HG03469 (cell line): Measurements from ENCODE around the gene DCAF11.
A peak's percentile ranks its signal among the peaks of the same experiment; 100 is the strongest.

Experiments used
- ATAC-seq: cut with Tn5 transposase; IDR thresholded peaks from one replicate; pipeline ENCODE4 v1.9.1; 2021; ENCODE audit warnings: mild to moderate bottlenecking, moderate library complexity, moderate number of reproducible peaks; ENCODE audit not compliant: unreplicated experiment

DCAF11 gene

DNA sequence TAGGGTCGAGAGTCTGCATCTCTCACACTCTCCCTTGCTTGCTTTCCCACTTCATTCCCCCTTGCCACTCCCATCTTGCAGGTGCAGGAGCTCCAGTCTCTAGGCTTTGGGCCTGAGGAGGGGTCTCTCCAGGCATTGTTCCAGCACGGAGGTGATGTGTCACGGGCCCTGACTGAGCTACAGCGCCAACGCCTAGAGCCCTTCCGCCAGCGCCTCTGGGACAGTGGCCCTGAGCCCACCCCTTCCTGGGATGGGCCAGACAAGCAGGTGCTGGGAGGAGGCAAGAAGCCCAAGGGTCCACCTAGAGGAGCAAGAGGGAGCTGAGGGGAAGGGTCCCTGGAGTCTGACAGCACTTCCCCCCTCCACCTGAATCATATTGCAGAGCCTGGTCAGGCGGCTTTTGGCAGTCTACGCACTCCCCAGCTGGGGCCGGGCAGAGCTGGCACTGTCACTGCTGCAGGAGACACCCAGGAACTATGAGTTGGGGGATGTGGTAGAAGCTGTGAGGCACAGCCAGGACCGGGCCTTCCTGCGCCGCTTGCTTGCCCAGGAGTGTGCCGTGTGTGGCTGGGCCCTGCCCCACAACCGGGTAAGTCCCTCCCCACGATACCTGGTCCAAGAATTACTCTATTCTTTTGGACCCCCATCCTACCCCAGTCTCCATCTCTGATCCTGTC is 37.0 kb downstream of the DCAF11 start:
- ATAC-seq, result no peak

DNA sequence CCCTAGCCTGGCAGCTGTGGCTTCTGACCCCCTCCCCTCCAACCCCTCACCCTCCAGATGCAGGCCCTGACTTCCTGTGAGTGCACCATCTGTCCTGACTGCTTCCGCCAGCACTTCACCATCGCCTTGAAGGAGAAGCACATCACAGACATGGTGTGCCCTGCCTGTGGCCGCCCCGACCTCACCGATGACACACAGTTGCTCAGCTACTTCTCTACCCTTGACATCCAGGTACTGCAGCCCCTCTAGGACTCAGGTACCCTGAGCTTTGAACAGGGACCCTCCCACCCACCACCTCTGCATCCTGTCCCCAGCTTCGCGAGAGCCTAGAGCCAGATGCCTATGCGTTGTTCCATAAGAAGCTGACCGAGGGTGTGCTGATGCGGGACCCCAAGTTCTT is 40.5 kb downstream of the DCAF11 start:
- no peak for ATAC-seq

DNA sequence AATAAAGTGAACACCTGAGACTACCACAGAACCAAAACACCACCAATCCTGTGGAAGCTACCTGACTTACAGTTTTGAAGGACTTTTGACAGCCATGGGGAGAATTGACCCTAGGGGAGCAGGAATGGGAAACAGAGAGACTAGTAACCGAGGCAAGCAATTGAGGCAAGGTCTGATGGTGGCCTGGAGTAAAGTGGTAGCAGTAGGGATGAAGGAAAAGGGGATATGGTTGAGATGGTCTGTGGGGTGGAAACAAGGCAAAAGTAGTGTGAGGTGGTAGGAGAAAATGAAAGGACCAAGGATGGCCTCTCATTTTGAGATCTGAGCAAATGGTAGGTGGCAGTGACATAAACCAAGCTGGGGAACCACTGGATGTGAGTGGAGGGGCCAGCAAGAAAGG is 42.3 kb downstream of the DCAF11 start:
- ATAC-seq, result no peak

DNA sequence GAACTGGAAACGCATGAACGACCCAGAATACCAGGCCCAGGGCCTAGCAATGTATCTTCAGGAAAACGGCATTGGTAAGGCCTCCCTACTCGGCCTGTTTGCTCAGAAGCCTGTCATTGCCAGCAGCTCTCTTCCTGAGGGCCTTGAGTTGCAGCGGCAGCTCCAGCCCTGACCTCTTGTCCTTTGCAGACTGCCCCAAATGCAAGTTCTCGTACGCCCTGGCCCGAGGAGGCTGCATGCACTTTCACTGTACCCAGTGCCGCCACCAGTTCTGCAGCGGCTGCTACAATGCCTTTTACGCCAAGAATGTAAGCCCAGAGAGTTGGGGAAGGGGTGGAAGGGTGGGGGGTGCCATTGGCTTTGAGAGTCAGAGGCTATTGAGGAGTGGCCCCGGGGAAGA is 42.8 kb downstream of the DCAF11 start:
- no peak for ATAC-seq

DNA sequence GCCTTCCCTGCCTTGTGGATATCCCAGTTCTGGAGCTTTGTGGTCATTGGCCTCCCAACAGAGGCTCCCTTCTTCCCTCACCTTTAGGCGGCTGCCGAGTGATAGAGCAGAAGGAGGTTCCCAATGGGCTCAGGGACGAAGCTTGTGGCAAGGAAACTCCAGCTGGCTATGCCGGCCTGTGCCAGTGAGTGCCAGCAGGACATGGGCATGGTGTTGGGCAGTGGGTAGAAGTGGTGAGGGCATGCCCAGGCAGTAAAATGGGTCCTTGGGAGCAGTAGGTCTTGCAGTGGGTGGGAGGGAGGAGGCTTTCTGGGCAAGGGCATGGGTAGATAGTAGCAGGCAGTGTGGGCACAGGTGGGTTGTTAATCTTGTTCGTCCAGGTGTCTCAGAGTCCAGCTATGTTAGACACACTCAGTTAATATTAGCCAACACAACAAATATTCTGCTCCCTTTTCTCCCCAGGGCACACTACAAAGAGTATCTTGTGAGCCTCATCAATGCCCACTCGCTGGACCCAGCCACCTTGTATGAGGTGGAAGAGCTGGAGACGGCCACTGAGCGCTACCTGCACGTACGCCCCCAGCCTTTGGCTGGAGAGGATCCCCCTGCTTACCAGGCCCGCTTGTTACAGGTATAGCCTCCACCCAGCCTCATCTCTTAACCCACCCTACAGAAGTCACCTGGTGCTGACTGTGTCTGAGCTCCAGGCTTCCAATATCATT is 45.4 kb downstream of the DCAF11 start:
- ATAC-seq, result no peak

DNA sequence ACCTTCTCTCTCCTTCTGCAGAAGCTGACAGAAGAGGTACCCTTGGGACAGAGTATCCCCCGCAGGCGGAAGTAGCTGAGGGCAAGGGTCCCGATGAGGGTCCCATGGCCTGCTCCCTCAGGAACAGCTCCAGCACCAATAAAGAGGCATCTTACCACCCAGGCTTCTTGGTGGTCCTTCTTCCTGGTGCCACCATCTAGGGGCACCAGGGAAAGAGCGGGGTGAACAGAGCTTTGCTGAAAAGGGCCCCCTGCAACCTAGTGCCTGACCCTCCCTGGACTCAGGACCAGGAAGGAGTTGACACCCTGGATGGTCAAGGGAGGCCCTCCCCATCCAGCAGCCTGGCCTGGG is 45.9 kb downstream of the DCAF11 start:
- no peak for ATAC-seq

DNA sequence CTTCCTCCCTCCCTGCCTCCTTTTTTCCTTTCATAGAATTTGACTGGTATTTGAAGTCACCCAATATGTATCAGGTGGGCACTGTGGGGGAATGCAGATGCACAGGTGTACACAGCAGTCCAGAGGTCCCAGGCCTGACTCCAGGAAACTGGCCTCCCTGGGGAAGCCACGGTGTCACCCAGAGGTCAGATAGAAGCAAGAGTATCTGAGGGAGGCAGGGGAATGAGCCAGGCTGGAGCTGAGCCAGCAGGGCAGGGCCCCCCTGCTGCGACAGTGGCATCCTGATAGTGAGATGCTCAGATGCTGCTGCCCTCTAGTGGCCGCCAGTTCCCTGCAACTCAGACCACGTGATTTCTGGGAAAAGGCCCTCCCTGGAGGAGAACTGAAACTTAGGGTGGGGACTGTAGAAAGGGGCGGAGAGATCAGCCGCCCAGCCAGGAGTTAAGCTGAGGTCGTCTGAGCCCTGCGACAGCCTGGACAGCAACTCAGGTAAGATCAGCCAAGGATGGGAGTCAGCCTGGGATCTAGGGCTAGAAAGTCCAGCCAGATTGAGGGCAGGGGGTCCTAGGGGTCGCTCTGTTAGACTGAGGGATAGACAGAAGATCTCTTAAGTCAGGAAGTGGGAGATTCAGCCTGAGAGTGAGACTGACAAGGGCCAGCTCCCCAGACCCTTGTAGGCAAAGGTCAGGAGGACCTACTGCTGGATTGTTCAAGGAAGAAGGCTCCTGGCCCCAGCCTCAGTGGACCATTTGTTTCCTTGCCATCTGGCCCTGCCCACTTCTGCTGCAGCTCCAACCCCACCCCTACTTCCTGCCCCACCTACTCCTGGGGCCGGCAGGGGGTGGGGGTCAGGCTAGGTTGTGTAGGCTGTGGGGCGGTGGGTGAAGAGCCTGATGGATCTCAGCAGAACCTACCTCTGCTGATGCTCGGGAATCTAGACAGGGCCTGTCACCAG is 46.5 kb downstream of the DCAF11 start, which contains the start of gene IRF9:
Gene IRF9, plus strand, starts transcription at position 416 of the 955 bp plus-strand sequence. CDS start 880 bp downstream, outside the sequence.
- ATAC-seq, result peak; percentile 66

DNA sequence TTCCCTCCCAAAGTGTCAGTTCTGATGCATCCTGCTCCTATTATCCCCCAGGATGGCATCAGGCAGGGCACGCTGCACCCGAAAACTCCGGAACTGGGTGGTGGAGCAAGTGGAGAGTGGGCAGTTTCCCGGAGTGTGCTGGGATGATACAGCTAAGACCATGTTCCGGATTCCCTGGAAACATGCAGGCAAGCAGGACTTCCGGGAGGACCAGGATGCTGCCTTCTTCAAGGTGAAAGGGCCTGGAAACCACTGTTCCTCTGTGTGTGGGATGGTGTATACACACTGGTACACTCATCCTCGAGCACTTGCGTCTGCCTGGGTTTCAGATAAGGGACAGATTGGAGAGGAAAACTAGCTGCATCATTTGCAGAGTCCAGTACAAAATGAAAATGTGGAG is 47.5 kb downstream of the DCAF11 start:
- ATAC-seq, result no peak

DNA sequence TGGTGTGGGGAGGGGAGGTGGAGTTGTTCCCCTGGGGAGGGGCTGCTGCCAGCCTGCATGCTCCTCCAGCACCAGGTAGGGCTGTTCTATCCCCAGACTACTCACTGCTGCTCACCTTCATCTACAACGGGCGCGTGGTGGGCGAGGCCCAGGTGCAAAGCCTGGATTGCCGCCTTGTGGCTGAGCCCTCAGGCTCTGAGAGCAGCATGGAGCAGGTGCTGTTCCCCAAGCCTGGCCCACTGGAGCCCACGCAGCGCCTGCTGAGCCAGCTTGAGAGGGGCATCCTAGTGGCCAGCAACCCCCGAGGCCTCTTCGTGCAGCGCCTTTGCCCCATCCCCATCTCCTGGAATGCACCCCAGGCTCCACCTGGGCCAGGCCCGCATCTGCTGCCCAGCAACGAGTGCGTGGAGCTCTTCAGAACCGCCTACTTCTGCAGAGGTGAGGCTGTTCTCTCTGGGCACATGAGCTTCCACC is 50.0 kb downstream of the DCAF11 start:
- ATAC-seq, result no peak

DNA sequence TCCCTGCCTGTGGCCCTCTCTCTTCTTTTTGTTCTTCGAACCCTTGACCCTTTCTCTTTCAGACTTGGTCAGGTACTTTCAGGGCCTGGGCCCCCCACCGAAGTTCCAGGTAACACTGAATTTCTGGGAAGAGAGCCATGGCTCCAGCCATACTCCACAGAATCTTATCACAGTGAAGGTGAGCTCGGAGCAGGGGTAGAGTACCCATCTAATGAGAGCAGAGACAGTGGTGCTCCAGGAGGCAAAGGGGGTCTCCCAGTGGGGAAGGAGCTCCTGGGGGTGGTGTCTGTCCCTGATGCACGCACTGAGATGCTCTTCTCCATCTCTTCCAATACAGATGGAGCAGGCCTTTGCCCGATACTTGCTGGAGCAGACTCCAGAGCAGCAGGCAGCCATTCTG is 51.2 kb downstream of the DCAF11 start:
- no peak for ATAC-seq

DNA sequence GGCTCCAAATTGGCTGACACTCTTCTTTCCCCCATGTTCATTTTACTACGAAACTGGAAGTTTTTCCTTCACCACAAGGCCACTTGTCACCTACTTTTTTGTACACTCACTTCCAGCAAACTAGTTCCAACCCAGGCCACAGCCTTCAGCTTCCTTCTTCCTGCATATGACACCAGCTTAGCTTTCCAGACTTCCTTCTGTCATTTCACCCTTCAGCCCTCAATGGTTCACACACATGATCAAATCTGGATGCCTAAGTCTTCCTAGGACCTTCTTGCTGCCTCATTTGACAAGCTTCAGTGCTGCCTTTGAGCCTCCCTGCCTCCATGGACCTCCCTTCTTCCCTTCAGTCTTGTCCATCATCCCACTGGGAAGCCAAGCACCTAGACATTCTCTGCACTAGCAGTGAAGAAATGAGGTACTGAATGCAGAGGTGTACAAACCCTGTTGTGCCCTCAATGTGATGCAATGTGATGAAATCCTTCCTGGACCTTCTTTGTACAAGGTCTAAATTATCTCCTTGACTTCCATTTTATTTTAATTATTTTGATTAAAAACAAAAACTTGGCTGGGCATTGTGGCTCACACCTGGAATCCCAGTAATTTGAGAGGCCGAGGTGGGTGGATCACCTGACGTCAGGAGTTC is 53.0 kb downstream of the DCAF11 start:
- no peak for ATAC-seq

DNA sequence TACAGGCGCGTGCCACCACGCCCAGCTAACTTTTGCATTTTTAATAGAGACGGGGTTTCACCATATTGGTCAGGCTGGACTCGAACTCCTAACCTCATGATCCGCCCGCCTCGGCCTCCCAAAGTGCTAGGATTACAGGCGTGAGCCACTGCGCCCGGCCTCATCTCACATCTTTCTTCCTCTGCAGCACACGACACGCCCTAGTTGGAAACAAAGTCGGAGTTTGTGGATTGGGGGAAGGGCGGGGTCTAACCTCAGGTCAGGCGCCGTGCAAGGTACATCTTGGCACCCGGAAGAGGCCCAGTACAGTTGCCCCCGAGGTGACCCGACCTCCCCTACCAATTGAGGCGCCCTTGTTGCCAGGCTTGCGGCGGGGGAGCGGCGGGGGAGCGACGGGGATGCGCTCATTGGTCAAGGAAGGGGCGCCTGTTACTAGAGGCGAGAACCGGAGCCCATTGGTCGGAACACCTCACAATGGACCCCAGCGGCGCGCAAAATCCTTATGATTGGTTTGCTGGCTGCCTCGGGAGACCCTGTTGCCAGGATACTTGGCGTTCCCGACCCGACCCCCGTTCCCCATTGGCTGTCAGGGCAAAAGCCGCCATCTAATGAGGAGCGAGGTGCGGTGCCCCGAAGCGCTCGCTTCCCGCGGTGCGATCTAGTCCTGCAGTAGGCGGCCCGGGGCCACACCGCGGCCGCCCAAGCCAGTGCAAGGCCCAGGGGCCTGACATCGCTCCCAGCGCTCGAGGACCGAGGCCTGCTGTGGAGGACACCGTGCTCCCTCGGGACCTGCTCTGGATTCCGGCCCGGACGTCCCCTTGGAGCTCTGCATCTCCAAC is 57.1 kb downstream of the DCAF11 start, which contains the start of gene REC8:
Gene REC8, plus strand, starts transcription at position 659 of the 839 bp plus-strand sequence. CDS start 473 bp downstream, outside the sequence.
- ATAC-seq, result peak; percentile 59

DNA sequence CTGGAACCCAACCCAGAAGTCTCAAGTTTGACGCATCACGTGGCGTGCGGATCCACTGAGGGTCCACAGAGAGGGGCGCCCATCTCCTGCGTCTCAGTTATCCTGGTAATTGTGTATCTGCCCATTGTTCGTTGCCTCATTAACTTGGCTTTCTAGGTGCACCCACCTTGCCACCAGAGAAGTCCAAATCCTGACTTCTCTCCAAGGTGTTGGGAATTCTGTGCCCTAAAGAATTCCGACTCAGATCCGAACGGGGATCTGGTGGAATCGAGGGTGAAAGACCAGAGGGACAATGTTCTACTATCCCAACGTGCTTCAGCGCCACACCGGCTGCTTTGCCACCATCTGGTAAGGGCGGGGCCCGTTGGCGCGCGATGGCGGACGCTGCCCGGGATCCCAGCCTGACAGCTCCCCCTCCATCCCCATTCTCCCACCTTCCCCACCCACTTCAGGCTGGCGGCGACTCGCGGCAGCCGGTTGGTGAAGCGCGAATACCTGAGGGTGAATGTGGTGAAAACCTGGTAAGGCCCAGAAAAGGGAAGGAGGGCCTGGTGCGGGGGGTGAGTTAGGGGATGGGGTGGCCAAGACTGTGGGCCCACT is 57.8 kb downstream of the DCAF11 start:
- ATAC-seq, result no peak

DNA sequence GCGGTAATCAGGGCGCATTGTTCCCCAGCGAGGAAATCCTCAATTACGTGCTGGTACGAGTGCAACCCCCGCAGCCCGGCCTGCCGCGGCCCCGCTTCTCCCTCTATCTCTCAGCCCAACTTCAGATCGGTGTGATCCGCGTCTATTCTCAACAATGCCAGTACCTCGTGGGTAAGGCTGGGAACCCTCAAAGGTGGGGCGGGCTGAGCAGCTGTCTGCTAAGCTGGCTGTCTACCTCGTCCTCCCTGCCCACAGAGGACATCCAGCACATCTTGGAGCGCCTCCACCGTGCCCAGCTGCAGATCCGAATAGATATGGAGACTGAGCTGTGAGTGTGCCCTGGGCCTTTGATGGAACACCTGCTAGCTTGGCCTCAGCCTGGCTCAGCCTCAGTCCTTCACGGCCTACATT is 58.3 kb downstream of the DCAF11 start:
- ATAC-seq, result no peak
